Midbrain (tissue), 1 donor: ENCODE data around the gene IQSEC3.
"Not testable (repeated sequence)": the region's sequence is repeated elsewhere in the genome, so short reads cannot be mapped to it uniquely, and the experiment has no call there.

Experiments
- DNase-seq: peaks from one replicate; lab custom pipeline; 2025; lab: John Stamatoyannopoulos, UW

The IQSEC3 gene

DNA sequence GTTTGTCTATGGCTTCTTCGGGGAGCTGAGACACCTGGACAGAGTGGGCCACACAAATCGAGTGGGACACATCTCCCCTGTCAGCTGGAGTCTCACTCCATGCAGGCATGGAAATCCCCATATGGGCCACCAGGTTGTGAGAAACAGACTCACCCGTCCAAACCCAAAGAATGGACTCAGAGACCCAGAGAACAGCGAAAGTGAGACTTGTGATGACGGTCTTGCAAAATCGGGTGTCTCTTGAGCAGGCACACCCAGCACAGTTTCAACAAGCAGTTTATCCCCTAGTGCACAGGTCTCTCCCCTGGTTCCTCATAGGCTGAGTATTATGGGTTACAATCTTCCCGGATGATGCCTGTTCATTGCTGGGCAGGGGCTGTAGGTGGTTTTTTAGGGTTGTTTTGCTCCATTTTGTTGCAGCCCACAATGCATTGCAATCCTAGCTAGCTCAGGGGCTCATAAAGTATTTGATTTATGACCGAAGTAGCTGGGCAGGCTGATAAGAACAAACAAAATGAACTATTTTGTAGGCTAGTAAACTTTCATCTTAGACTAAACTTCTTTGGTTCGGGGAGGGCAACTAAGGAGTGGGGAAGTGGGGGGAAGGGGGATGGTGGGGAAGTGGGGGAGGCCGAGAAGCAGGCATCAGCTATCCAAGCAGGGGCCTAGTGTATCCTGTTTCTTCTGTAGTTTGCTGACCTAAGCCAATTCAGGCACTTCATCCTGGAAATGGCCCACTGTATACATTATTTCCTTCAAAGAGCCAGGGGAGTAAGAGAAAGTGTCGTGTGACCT is 45.3 kb downstream of the IQSEC3 start:
- DNase-seq = no peak

GRCh38 chr12:113347-113746 is 46.8 kb downstream of the IQSEC3 start:
- DNase-seq = no peak

DNA sequence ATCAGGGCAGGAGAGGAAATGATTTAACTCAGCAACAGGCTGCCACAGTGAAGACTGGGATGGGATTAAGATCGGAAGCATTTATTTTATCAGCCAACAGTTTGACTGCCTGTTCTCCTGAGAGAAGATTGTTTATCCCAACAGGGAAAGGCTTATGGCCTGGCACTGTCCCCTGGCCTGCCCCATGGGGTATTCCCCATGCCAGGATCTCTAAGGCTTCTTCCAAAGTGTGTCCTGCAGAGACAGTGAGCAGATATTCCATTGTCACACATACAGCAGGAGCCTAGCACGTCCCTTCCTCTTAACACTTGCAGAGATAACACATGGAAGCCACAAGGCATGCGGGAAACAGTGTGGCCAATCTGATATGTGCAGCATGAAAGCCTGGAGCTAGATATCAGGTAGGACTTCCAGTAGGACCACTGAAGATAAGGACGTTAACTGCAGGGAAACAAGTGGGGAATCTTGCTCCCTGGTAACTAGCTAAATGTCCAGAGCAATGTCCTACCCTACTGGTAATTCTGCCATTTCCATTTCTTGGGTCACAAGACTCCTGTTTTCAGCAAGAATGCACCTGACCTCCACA is 48.2 kb downstream of the IQSEC3 start:
- DNase-seq = no peak

GRCh38 chr12:115518-115917 is 49.0 kb downstream of the IQSEC3 start:
- DNase-seq = no peak

- no peak for DNase-seq
Observed at GRCh38 chr12:115960-116915, 49.7 kb downstream of the IQSEC3 start.

DNA sequence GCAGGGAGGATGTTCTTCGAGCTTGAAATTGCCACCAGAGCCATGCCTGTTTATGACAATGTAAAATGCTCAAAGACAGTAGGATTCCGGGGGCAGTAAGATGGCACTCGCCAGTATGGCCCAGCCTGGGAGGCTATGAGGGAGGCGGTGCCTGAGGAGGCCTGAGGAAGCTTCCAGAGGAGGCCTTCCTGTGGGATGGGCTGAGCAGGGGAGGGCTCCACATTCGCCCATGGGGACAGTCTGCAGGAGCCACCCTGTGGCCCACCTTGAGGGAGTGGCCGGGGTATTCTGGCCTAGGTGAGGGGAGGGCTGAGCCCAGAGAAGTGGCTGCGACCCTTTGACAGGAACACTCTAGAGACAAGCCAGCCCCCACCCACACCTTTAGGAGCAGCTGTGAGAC is 50.7 kb downstream of the IQSEC3 start:
- no peak for DNase-seq

DNA sequence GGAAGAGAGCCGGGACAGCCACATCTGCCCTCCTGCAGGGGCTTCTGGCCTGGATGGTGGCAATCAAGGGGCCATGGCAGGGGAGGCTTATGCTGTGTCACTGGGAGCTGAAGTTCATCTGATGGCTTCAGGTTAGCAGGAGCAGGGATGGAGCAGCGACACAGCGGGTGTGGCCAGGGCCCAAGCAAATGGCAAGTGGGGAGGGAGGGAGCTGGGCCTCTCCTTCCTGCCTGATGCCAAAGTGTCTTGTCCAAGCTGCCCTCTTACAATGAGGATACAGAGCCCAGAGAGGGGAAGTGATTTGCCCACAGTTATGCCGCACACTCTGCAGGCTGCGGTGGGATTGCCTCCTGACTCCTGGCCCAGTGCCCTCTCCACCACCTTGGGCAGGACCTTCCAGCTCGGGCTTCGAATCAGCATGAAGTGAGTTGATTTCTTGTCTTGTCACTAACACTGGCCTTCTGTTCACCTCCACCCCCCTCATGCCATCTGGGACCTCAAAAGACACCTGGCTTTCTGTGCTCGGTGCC is 51.3 kb downstream of the IQSEC3 start:
- DNase-seq = no peak

GRCh38 chr12:118591-118990 is 52.0 kb downstream of the IQSEC3 start:
- no peak for DNase-seq

GRCh38 chr12:120951-121350 is 54.4 kb downstream of the IQSEC3 start:
- DNase-seq = no peak

DNA sequence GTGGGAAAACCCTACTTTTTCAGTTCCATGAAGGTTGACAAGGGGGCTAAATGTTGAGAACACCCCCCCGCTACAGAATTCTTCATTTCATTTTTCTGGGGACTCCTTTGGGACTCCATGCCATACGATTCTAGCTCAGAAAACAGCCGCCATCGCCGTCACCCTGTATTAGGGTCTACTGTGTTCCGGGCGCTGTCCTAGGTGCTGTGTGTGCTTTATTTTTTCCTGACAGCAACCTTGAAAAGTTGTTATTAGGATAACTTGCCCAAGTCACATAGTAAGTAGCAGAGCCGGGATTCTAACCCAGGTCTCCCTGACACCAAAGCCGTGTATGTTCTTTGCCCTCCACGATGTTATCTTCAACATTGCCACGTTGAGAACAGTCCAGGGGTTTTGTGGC is 55.1 kb downstream of the IQSEC3 start:
- DNase-seq = no peak

- no peak for DNase-seq
Observed at GRCh38 chr12:125075-125474, 58.5 kb downstream of the IQSEC3 start.

GRCh38 chr12:125566-125965 is 59.0 kb downstream of the IQSEC3 start:
- no peak for DNase-seq

DNA sequence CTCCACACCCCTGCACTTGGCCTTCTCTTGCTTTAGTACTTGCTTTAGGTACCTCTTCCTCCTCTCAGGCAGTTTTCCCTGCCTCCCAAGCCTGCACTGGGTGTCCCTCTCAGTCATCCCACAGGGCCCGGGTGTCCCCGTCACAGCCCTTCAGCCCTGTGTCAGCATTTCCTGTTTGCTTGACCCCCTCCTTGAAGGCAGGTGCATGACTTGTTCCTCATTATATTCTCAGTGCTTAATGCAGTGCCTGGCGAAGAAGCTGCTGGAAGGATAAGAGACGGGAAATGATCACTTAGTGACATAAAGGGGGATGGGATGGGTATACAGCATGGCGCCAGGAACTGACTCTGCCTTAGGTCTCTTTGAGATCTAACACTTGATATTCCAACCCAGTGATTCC is 61.5 kb downstream of the IQSEC3 start:
- DNase-seq = no peak

DNA sequence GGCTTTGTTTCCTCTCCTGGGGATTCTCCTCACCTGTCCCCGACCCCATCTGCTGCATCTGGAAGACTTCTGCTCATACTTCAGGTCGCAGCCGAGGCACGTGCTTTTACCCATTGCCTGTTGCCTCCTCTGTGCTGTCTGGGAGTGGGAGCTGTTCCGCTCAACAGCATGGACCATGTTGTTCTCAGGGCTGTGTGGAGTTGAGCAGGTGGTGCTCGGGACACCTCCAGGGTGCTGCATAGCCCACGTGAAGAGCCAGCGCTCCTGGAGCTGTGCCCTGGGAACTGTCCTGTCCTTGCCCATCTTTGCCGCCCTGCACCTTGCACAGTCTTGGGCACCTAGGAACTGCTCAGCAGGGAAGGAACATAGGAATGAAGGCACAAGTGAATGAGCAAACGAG is 62.4 kb downstream of the IQSEC3 start:
- DNase-seq = no peak

DNA sequence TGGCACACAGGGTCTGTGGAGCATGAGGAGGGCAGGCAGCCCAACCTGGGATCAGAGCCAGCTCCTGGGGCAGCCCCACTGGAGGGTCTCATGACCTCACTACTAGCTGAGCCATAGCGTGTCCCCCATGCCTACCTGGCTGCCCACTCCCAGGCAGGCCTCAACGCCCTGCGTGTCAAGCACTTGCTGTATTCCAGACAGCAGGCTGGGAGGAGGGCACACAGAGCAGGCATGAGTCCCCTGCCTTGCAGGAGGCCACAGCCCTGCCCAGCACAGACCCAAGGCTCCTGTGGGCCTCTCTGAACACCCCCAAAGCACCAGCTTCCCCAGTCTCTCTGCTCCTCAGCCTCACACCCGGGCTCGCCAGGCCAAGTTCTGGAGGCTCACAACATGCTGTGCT is 64.0 kb downstream of the IQSEC3 start:
- no peak for DNase-seq

- no peak for DNase-seq
Observed at GRCh38 chr12:131008-131407, 64.4 kb downstream of the IQSEC3 start.

DNA sequence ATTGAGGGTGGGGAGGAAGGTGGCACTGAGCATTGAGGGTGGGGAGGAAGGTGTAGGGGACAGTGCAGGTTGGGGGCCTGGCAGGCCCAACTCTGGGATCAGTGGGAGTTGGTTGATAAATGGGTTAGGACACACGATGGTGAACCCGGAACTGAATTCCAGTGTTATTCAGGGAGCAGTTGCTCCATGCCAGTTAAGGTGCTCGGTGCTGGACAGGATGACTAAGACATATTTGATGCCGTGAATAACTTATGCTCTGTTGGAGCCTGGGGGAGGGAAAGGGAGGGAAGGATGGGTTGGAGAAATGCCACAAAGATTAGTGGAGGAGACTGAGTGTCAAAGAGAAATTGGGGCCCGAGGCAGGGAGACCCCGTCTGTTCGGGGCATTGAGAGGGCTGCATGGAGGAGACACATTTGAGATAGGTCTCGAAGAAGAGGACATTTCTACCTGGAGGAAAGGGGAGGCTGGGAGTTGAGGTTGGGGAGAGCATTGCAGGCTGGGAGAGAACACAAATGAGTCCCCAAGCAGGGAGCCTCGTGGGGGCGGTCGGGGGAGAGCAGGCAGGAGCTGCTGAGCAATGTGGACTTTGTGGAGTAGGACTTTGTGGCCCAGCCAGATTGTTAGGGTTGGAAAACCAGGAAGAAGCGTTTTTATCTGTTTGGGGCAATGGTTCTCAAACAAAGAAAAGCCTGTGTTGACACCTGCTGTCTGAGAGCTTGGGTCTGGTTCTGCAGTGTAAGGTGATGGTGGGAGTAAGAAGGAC is 65.3 kb downstream of the IQSEC3 start:
- DNase-seq = no peak

DNA sequence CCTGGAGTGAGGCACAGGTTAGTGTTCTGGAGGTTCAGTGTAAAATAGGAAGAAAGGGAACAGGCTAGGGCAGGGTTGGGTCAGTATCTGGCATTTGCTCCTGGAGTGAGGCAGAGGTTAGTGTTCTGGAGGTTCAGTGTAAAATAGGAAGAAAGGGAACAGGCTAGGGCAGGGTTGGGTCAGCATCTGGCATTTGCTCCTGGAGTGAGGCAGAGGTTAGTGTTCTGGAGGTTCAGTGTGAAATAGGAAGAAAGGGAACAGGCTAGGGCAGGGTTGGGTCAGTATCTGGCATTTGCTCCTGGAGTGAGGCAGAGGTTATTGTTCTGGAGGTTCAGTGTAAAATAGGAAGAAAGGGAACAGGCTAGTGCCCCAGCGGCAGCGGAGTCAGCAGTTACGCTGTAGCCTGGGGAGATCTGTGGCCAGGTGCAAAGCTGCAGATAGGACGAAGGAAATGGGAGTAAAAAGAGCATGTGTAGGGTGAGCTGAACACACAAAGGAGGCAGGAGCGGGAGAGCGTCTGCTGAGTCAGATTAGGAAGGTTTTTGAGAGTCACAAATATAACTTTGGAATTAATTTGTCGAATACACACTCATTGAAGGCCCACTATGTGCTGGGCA is 67.2 kb downstream of the IQSEC3 start:
- DNase-seq = not testable (repeated sequence)

- no peak for DNase-seq
Observed at GRCh38 chr12:135138-135537, 68.6 kb downstream of the IQSEC3 start.

DNA sequence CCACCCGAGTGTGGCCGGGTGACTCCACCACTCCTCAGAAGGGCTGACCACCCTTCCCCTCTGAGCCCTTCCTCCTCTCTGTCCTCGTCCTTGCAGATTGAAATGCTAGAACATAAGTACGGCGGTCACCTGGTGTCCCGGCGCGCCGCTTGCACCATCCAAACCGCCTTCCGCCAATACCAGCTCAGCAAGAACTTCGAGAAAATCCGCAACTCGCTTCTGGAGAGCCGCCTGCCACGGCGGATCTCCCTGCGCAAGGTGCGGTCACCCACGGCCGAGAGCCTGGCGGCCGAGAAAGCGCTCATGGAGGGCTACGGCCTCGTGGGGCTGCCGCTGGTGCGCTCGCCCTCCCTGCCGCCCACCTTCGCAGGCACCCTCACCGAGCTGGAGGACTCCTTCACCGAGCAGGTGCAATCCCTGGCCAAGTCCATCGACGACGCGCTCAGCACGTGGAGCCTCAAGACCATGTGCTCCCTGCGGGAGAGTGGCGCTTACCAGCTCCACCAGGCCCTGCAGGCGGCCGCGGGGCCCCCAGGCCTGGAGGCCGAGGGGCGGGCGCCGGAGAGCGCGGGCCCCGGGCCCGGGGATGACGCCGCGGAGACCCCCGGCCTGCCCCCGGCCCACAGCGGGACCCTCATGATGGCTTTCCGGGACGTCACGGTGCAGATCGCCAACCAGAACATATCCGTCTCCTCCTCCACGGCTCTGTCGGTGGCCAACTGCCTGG is 71.8 kb downstream of the IQSEC3 start:
- DNase-seq = no peak
